H9 (cell line): ENCODE data around the gene IL18BP. TPM values are rescaled to one million over a fixed set of nuclear protein-coding genes. Genes with fewer than 3 reads are reported as not detected.

ENCODE experiments used
- DNase-seq: peaks from one replicate; pipeline ENCODE4 v3.0.0-alpha.2; 2017
- H2AFZ ChIP-seq: one replicate; pipeline ENCODE4 v1.6.1; 2013; ENCODE audit warnings: mild to moderate bottlenecking, low read length, control low read depth, moderate library complexity
- H2AK5ac ChIP-seq: 2 replicates; pipeline ENCODE4 v1.6.1; 2013; ENCODE audit warnings: low read length, control low read depth, mixed read lengths; ENCODE audit not compliant: insufficient read length
- H2BK120ac ChIP-seq: one replicate; pipeline ENCODE4 v1.6.1; 2013; ENCODE audit warnings: low read depth, mild to moderate bottlenecking, low read length, control low read depth, inconsistent platforms; ENCODE audit not compliant: poor library complexity, severe bottlenecking
- H2BK12ac ChIP-seq: 2 replicates; pipeline ENCODE4 v1.6.1; 2013; ENCODE audit warnings: low read length, control low read depth, mixed read lengths, low read depth; ENCODE audit not compliant: insufficient read length
- H2BK15ac ChIP-seq: 2 replicates; pipeline ENCODE4 v1.6.1; 2013; ENCODE audit warnings: low read depth, low read length, control low read depth
- H2BK20ac ChIP-seq: one replicate; pipeline ENCODE4 v1.6.1; 2013; ENCODE audit warnings: low read depth, mild to moderate bottlenecking, low read length, control low read depth, inconsistent platforms; ENCODE audit not compliant: poor library complexity, severe bottlenecking
- H2BK5ac ChIP-seq: 2 replicates; pipeline ENCODE4 v1.6.1; 2013; ENCODE audit warnings: low read length, control low read depth, mixed read lengths; ENCODE audit not compliant: insufficient read length
- H3K14ac ChIP-seq: 2 replicates; pipeline ENCODE4 v1.6.1; 2013; ENCODE audit warnings: low read length, control low read depth; ENCODE audit not compliant: insufficient read depth
- H3K18ac ChIP-seq: 2 replicates; pipeline ENCODE4 v1.6.1; 2013; ENCODE audit warnings: low read depth, mild to moderate bottlenecking, mixed read lengths, low read length, control low read depth; ENCODE audit not compliant: insufficient read length
- H3K23ac ChIP-seq: 2 replicates; pipeline ENCODE4 v1.6.1; 2013; ENCODE audit warnings: low read length, control low read depth, mixed read lengths, low read depth; ENCODE audit not compliant: insufficient read length
- H3K23me2 ChIP-seq: 2 replicates; pipeline ENCODE4 v1.6.1; 2013; ENCODE audit warnings: low read depth, mild to moderate bottlenecking, mixed read lengths, low read length, control low read depth; ENCODE audit not compliant: insufficient read length, poor library complexity, severe bottlenecking
- H3K27ac ChIP-seq: 2 replicates; pipeline ENCODE4 v1.5.1; 2013; ENCODE audit warnings: low read length, control low read depth, mixed read lengths, low read depth; ENCODE audit not compliant: insufficient read length
- H3K27me3 ChIP-seq: 2 replicates; pipeline ENCODE4 v1.6.1; 2013; ENCODE audit warnings: low read length, control low read depth, inconsistent platforms; ENCODE audit not compliant: insufficient read depth
- H3K4ac ChIP-seq: 2 replicates; pipeline ENCODE4 v1.6.1; 2013; ENCODE audit warnings: low read depth, mild to moderate bottlenecking, control low read depth, inconsistent platforms, low read length, moderate library complexity
- H3K4me1 ChIP-seq: 2 replicates; pipeline ENCODE4 v1.6.1; 2013; ENCODE audit warnings: low read length, control low read depth, inconsistent platforms; ENCODE audit not compliant: insufficient read depth
- H3K4me2 ChIP-seq: 2 replicates; pipeline ENCODE4 v1.6.1; 2013; ENCODE audit warnings: low read length, control low read depth, mixed read lengths; ENCODE audit not compliant: insufficient read length, insufficient read depth
- H3K56ac ChIP-seq: 2 replicates; pipeline ENCODE4 v1.6.1; 2013; ENCODE audit warnings: low read depth, mild to moderate bottlenecking, mixed read lengths, low read length, control low read depth; ENCODE audit not compliant: insufficient read length
- H3K79me1 ChIP-seq: 2 replicates; pipeline ENCODE4 v1.6.1; 2013; ENCODE audit warnings: low read depth, mild to moderate bottlenecking, moderate library complexity, low read length, control low read depth, inconsistent platforms; ENCODE audit not compliant: insufficient read depth, poor library complexity, severe bottlenecking
- H3K79me2 ChIP-seq: 2 replicates; pipeline ENCODE4 v1.6.1; 2013; ENCODE audit warnings: low read length, control low read depth, inconsistent platforms; ENCODE audit not compliant: insufficient read depth
- H3K9ac ChIP-seq: 2 replicates; pipeline ENCODE4 v1.6.1; 2013; ENCODE audit warnings: low read length, control low read depth, mixed read lengths; ENCODE audit not compliant: insufficient read length; ENCODE audit errors: extremely low read depth
- H3K9me3 ChIP-seq: one replicate; pipeline ENCODE4 v1.6.1; 2013; ENCODE audit warnings: low read depth, low read length, inconsistent platforms; ENCODE audit not compliant: control insufficient read depth
- H3T11ph ChIP-seq: one replicate; pipeline ENCODE4 v1.6.1; 2013; ENCODE audit warnings: mild to moderate bottlenecking, low read length, control low read depth, inconsistent platforms
- H4K20me1 ChIP-seq: one replicate; pipeline ENCODE4 v1.6.1; 2013; ENCODE audit not compliant: control insufficient read depth, insufficient read length, insufficient read depth
- H4K5ac ChIP-seq: 2 replicates; pipeline ENCODE4 v1.6.1; 2013; ENCODE audit warnings: low read depth, mild to moderate bottlenecking, mixed read lengths, low read length, control low read depth; ENCODE audit not compliant: insufficient read length
- H4K8ac ChIP-seq: replicated peaks from 2 replicates; pipeline ENCODE4 v1.6.1; 2013; ENCODE audit warnings: low read length, control low read depth, mixed read lengths, low read depth; ENCODE audit not compliant: insufficient read length
- H4K91ac ChIP-seq: 2 replicates; pipeline ENCODE4 v1.6.1; 2013; ENCODE audit warnings: low read depth, mild to moderate bottlenecking, moderate library complexity, mixed read lengths, low read length, control low read depth; ENCODE audit not compliant: insufficient read length
- H3K27ac Mint-ChIP-seq, 3 experiments: 2 replicates in 2 of 3; 3 replicates in 1 of 3; pipeline ENCODE4 v1.8.0; 2020 to 2021; ENCODE audit warnings: mixed read lengths in 3 of 3, mild to moderate bottlenecking in 1 of 3, moderate library complexity in 1 of 3
- H3K27me3 Mint-ChIP-seq: 2 replicates; pipeline ENCODE4 v1.8.0; 2021; ENCODE audit warnings: low read depth, mild to moderate bottlenecking, moderate library complexity, mixed read lengths
- H3K36me3 Mint-ChIP-seq, 3 experiments: 2 replicates in 2 of 3; 3 replicates in 1 of 3; pipeline ENCODE4 v1.8.0; 2020 to 2021; ENCODE audit warnings: low read depth in 3 of 3, mixed read lengths in 3 of 3; ENCODE audit not compliant: insufficient read depth in 1 of 3
- H3K4me1 Mint-ChIP-seq, 2 experiments: 2 replicates each; pipeline ENCODE4 v1.8.0; 2020; ENCODE audit warnings: mixed read lengths in 2 of 2
- H3K4me3 Mint-ChIP-seq, 2 experiments: 2 replicates in 1 of 2; 3 replicates in 1 of 2; pipeline ENCODE4 v1.8.0; 2020 to 2021; ENCODE audit warnings: mild to moderate bottlenecking in 2 of 2, mixed read lengths in 2 of 2, moderate library complexity in 1 of 2
- H3K9me3 Mint-ChIP-seq, 2 experiments: 2 replicates in 1 of 2; 3 replicates in 1 of 2; pipeline ENCODE4 v1.8.0; 2020; ENCODE audit warnings: mild to moderate bottlenecking in 2 of 2, mixed read lengths in 2 of 2, moderate library complexity in 1 of 2
- WGBS: extraction: QIAGEN DNeasy Blood & Tissue Kit; methylation state at CpG from one replicate; pipeline ENCODE4 v1.1.7; 2013; ENCODE audit warnings: missing lambda C conversion rate, low lambda C conversion rate, mixed read lengths; ENCODE audit not compliant: insufficient read length; ENCODE audit errors: extremely low coverage; 5-methylcytosine and 5-hydroxymethylcytosine counted together
- total RNA-seq: library from RNA; stranded (reverse); gene quantifications from 2 replicates; pipeline ENCODE4 v1.2.1, GENCODE V29; 2021
- TF ChIP-seq, protein P1 (sequence below): fragments of 200-600 bp; sonication (generic); conservative IDR thresholded peaks from 3 replicates; pipeline ENCODE4 v1.8.0; 2021; ENCODE audit warnings: antibody characterized with exemption, mild to moderate bottlenecking

The IL18BP gene
- total RNA-seq, 1 experiment from 2014 or later: 10.2 TPM

DNA sequence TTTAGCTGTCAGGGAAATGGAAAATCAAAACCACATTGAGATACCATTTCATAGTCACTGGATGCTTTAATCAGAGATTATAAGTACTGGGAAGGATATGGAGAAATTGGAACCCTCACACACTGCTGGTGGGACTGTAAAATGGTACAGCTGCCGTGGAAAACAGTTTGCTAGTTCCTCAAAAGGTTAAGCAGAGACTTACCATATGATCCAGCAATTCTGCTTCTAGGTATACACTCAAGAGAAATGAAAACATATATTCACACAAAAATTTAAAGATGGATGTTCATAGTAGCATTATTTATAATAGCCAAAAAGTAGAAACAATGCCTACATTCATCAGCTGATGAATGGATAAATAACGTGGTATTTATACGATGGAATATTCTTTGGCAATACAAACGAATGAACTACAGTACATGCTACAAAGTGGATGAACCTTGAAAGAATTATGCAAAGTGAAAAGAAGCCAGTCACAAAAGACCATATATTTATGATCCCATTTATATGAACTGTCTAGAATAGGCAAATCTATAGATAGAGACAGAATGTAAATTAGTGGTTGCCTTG, 46.9 kb upstream of the IL18BP start:
- H3K9me3 Mint-ChIP-seq: no peaks in the 10 kb centered on the region
- Histone ChIP-seq H2BK12ac (no peak overlapping the region), H3K18ac (no peak overlapping the region), H3K79me2 (no peaks in the 10 kb centered on the region; the same call in 1 of the 2 replicates), H2BK5ac (no peak overlapping the region), H3K9me3 (no peaks in the 10 kb centered on the region), H3K4me2 (no peak overlapping the region), H3K23me2 (no peaks in the 10 kb centered on the region), H3K9ac (no peak overlapping the region), H3K23ac (no peak overlapping the region), H4K20me1 (no peaks in the 10 kb centered on the region), H4K91ac (no peak overlapping the region), H3T11ph (no peak overlapping the region), H2BK15ac (no peak overlapping the region), H3K4ac (no peak overlapping the region), H2AFZ (no peak overlapping the region), H3K14ac (no peak overlapping the region), H2BK20ac (no peak overlapping the region), H3K27ac (no peak overlapping the region), H3K27me3 (no peaks in the 10 kb centered on the region), H3K56ac (no peak overlapping the region), H2BK120ac (no peak overlapping the region), H4K5ac (no peak overlapping the region), H3K79me1 (peaks cover 9% of the 10 kb centered on the region), H2AK5ac (no peak overlapping the region), H4K8ac (no peak overlapping the region), H3K4me1 (no peaks in the 10 kb centered on the region)
- WGBS: no CpG with 5 or more reads among the region's 4 CpGs
- no peak overlapping the region for H3K27ac Mint-ChIP-seq
- H3K4me1 Mint-ChIP-seq: peaks cover 2 to 3% of the 10 kb centered on the region in 2 experiments; a peak in 2 of 4 replicates
- no peak overlapping the region for H3K4me3 Mint-ChIP-seq
- no peaks in the 10 kb centered on the region for H3K36me3 Mint-ChIP-seq
- TF ChIP-seq, protein P1, sequence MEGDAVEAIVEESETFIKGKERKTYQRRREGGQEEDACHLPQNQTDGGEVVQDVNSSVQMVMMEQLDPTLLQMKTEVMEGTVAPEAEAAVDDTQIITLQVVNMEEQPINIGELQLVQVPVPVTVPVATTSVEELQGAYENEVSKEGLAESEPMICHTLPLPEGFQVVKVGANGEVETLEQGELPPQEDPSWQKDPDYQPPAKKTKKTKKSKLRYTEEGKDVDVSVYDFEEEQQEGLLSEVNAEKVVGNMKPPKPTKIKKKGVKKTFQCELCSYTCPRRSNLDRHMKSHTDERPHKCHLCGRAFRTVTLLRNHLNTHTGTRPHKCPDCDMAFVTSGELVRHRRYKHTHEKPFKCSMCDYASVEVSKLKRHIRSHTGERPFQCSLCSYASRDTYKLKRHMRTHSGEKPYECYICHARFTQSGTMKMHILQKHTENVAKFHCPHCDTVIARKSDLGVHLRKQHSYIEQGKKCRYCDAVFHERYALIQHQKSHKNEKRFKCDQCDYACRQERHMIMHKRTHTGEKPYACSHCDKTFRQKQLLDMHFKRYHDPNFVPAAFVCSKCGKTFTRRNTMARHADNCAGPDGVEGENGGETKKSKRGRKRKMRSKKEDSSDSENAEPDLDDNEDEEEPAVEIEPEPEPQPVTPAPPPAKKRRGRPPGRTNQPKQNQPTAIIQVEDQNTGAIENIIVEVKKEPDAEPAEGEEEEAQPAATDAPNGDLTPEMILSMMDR: no peak
- no peaks in the 10 kb centered on the region for H3K27me3 Mint-ChIP-seq
- DNase-seq: no peak
